Measurements from ENCODE around the gene AHCYL2. TPM values are rescaled to one million over a fixed set of nuclear protein-coding genes. Genes with fewer than 3 reads are reported as not detected.

AHCYL2 gene
- total RNA-seq, 1 experiment from 2014 or later: 25.6 TPM

GRCh38 chr7:129189661-129190310 lies 35.0 kb upstream of the AHCYL2 start:
- peak overlapping the region; percentile 96 for H3K4me3 Mint-ChIP-seq
- no peak for ATAC-seq
- H3K27me3 Mint-ChIP-seq (ENCODE audit: low read depth): peaks cover 30% of the 10 kb centered on the region
- H3K9me3 Mint-ChIP-seq: peaks cover 4% of the 10 kb centered on the region; the same call in 1 of the 2 replicates
- no peak for TF ChIP-seq JUN (CRISPR knock-in tag; IDR thresholded peaks at IDR 0.05)
- no peak for TF ChIP-seq ZSCAN18 (CRISPR knock-in tag; IDR thresholded peaks at IDR 0.05)
- 0 out of 2 replicates have a peak, but pooled peaks have one; percentile 7 for TF ChIP-seq MYBL2 (CRISPR knock-in tag; IDR thresholded peaks at IDR 0.05)
- TF ChIP-seq NFE2L1 (CRISPR knock-in tag; IDR thresholded peaks at IDR 0.05): 0 out of 2 replicates have a peak, but pooled peaks have one; percentile 25
- TF ChIP-seq ZBTB43 (CRISPR knock-in tag; IDR thresholded peaks at IDR 0.05): 0 out of 2 replicates have a peak, but pooled peaks have one; percentile 10
- H3K27ac Mint-ChIP-seq: peak overlapping the region; percentile 53; the same call in 1 of the 2 replicates
- no peak for DNase-seq (ENCODE audit: low spot score)
- peaks cover 41% of the 10 kb centered on the region for H3K4me1 Mint-ChIP-seq
- ChIA-PET POLR2A (interaction anchor here (0.5 to 2.4 kb wide), 6 partner anchors 21 to 316 kb away, joined by 3 to 27 read pairs (median 4); partner anchors contain the start of genes AHCYL2 and TNPO3), CTCF (interaction anchor here (0.8 to 5.8 kb wide), 6 partner anchors 20 to 178 kb away, joined by 3 to 36 read pairs (median 5); no protein-coding TSS in a partner anchor)
- peaks cover 19% of the 10 kb centered on the region for H3K36me3 Mint-ChIP-seq

- H3K27me3 Mint-ChIP-seq (ENCODE audit: low read depth): peaks cover 25% of the 10 kb centered on the region
- ATAC-seq: no peak
- H3K9me3 Mint-ChIP-seq: peaks cover 10% of the 10 kb centered on the region; the same call in 1 of the 2 replicates
- POLR2A ChIA-PET: no interaction called here
- H3K36me3 Mint-ChIP-seq: peaks cover 25% of the 10 kb centered on the region
- H3K4me1 Mint-ChIP-seq: peaks cover 40% of the 10 kb centered on the region
- TF ChIP-seq ZSCAN18 (CRISPR knock-in tag; IDR thresholded peaks at IDR 0.05) (no peak), ELF4 (CRISPR knock-in tag; IDR thresholded peaks at IDR 0.05; ENCODE audit: low read depth) (no peak), ZNF671 (CRISPR knock-in tag; IDR thresholded peaks at IDR 0.05) (no peak), GRHL2 (CRISPR knock-in tag; IDR thresholded peaks at IDR 0.05; ENCODE audit: insufficient replicate concordance, severe bottlenecking) (no peak)
- CTCF ChIA-PET: interaction anchor here (5.8 kb wide), 1 partner anchor 28 kb away, joined by 36 read pairs; no protein-coding TSS in a partner anchor
- H3K4me3 Mint-ChIP-seq: peak overlapping the region; percentile 14; the same call in 1 of the 2 replicates
- H3K27ac Mint-ChIP-seq: no peak overlapping the region
- no peak for DNase-seq (ENCODE audit: low spot score)
Observed at GRCh38 chr7:129191272-129191671, 33.6 kb upstream of the AHCYL2 start.

GRCh38 chr7:129193892-129194291 lies 30.9 kb upstream of the AHCYL2 start:
- Mint-ChIP-seq H3K36me3 (peaks cover 32% of the 10 kb centered on the region), H3K4me1 (peaks cover 28% of the 10 kb centered on the region), H3K4me3 (no peak overlapping the region), H3K9me3 (peaks cover 10% of the 10 kb centered on the region; the same call in 1 of the 2 replicates), H3K27ac (no peak overlapping the region), H3K27me3 (ENCODE audit: low read depth) (peaks cover 7% of the 10 kb centered on the region; the same call in 1 of the 2 replicates)
- TF ChIP-seq ZNF121 (CRISPR knock-in tag; IDR thresholded peaks at IDR 0.05) (peak; percentile 72; the same call in 1 of the 2 replicates), KAT7 (CRISPR knock-in tag; IDR thresholded peaks at IDR 0.05; ENCODE audit: borderline replicate concordance) (no peak), AFF4 (CRISPR knock-in tag; IDR thresholded peaks at IDR 0.05; ENCODE audit: borderline replicate concordance) (no peak), JUN (CRISPR knock-in tag; IDR thresholded peaks at IDR 0.05) (no peak)
- ChIA-PET POLR2A (interaction anchor here (0.6 kb wide), 1 partner anchor 1025 kb away, joined by 4 read pairs; no protein-coding TSS in a partner anchor), CTCF (interaction anchor here (0.9 to 5.8 kb wide), 3 partner anchors 17 to 30 kb away, joined by 4 to 36 read pairs (median 8); no protein-coding TSS in a partner anchor)
- ATAC-seq: no peak
- DNase-seq (ENCODE audit: low spot score): no peak
